ENCODE results near the gene GUCD1.

GUCD1 gene

GRCh38 chr22:24501301-24502005 lies 53.5 kb downstream of the GUCD1 start:
- DNase-seq, result no peak

- no peak for DNase-seq
These were observed 54.6 kb downstream of the GUCD1 start for GRCh38 chr22:24500277-24500820.

- DNase-seq, result no peak
These were observed 55.1 kb downstream of the GUCD1 start for GRCh38 chr22:24499706-24500276.

GRCh38 chr22:24498824-24499223 lies 56.1 kb downstream of the GUCD1 start:
- DNase-seq, result no peak

GRCh38 chr22:24497841-24498258 lies 57.1 kb downstream of the GUCD1 start:
- DNase-seq, result no peak

- no peak for DNase-seq
These were observed 58.3 kb downstream of the GUCD1 start for GRCh38 chr22:24496661-24497060.

GRCh38 chr22:24496234-24496633 lies 58.7 kb downstream of the GUCD1 start:
- DNase-seq, result no peak

GRCh38 chr22:24495365-24495675 lies 59.6 kb downstream of the GUCD1 start:
- no peak for DNase-seq

- no peak for DNase-seq
These were observed 60.2 kb downstream of the GUCD1 start, which contains the start of gene UPB1 for GRCh38 chr22:24494528-24495364. Gene UPB1 (plus strand): TSS chr22:24495332. CDS start chr22:24495404, 72 bp downstream.

- DNase-seq, result no peak
These were observed 60.8 kb downstream of the GUCD1 start for GRCh38 chr22:24494167-24494527.

GRCh38 chr22:24492391-24492790 lies 62.5 kb downstream of the GUCD1 start:
- DNase-seq, result no peak
